CD4-positive, alpha-beta T cell treated with Interleukin-17A for 4 hours (primary cell): ENCODE results near the gene CMTM4.
"Not testable (repeated sequence)": the region's sequence is repeated elsewhere in the genome, so short reads cannot be mapped to it uniquely, and the experiment has no call there.

Experiments
- DNase-seq: peaks from one replicate; pipeline ENCODE4 v3.0.0-alpha.2; 2020; ENCODE audit warnings: mixed read lengths

CMTM4 gene

GRCh38 chr16:66703406-66704215 is 7.1 kb upstream of the CMTM4 start:
- DNase-seq = no peak

- DNase-seq = no peak
Observed at GRCh38 chr16:66701516-66701915, 5.0 kb upstream of the CMTM4 start.

DNA sequence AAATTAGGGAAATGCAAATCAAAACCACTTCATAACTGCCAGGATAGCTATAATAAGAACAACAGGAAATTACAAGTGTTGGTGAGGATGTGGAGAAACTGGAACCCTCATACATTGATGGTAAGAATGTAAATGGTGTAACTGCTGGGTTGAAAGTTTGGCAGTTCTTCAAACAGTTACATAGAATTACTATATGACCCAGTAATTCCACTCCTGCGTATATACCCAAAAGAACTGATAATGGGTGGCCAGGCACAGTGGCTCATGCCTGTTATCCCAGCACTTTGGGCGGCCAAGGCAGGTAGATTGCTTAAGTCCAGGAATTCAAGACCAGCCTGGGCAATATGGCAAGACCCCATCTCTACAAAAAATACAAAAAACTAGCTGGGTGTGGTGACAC is 4.5 kb upstream of the CMTM4 start:
- DNase-seq = no peak

GRCh38 chr16:66699898-66700297 is 3.4 kb upstream of the CMTM4 start:
- no peak for DNase-seq

DNA sequence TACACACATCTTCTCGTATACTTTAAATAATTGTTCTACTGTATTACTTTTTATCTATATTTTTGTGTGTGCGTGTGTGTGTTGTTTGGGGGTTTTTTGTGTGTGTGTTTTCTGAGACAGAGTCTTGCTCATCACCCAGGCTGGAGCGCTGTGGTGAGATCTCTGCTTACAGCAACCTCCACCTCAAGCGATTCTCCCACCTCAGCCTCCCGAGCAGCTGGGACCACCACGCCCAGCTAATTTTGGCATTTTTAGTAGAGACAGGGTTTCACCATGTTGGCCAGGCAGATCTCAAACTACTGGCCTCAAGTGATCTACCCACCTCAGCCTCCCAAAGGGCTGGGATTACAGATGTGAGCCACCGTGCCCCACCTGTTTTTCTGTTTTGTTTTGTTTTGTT is 1.5 kb upstream of the CMTM4 start:
- DNase-seq = no peak

DNA sequence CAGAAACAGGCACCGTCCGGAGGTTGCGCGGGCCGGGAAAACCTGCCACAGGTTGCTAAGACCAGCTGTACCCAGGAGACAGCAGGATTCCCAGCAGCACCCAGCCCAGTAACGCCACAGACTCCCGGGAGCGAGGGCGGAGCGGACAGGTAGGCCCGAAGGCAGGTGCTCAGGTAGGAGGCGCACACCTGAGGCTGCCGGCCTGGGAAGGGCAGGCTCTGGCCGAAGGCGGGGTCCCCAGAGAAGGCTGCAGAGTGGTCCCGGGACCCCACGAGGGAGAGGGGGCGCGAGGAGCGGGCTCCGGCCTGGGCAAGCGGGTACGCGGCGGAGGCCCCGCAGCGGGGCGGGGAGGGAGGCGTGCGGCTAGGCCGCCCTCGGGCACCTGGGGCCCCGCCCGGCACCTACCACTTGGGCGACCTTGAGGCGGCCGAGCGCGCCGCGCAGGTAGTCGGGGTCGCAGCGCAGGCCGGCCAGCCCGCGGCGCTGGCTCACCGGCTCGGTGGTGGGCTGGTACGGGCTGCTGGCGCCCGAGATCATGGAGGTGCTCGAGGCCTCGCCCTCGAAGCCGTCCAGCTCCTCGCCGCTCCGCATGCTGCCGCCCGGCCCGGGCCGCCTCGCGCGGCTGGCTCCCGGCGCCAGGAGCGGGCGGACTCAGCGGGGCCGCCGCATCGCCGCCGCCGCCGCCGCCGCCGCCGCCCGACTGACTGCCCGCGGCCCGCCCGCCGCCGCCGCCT is 441 bp downstream of the CMTM4 start:
- DNase-seq = no peak

DNA sequence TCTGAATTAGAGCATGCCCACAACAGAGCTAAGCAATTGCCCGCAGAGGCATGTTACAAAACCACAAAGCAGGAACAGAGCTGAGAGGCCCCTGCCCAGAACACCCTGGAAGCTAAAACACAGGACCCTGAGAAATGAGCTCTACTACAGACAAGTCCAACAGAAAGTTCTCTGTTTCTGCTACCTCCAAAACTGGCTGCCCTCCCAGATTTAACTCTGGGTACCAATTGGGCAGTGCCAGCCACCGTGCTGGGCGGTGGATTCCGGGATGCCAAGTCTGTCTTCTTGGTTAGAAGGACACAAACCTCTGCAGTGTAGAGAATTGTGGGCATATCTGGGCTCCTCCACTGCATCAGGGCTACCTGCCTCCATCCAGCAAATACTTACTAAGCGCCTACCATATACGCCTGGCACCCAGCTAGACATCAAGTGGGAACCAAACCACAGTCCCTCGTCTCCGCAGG is 1.0 kb downstream of the CMTM4 start:
- no peak for DNase-seq

- no peak for DNase-seq
Observed at GRCh38 chr16:66693149-66693548, 3.4 kb downstream of the CMTM4 start.

- DNase-seq = no peak
Observed at GRCh38 chr16:66692341-66692740, 4.2 kb downstream of the CMTM4 start.

DNA sequence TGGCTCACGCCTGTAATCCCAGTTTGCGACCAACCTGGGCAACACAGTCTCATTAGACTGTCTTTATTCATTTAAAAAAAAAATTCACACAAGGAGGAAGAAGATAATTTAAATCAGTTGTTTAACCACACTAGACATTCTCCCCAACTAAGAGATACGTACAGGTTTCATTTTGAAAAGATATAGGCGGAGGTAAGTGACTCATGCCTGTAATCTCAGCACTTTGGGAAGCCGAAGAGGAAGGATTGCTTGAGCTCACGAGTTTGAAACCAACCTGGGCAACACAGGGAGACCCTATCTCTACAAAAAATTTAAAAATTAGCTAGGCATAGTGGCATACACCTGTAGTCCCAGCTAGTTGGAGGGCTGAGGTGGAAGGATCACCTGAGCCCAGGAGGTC is 5.3 kb downstream of the CMTM4 start:
- DNase-seq = no peak

DNA sequence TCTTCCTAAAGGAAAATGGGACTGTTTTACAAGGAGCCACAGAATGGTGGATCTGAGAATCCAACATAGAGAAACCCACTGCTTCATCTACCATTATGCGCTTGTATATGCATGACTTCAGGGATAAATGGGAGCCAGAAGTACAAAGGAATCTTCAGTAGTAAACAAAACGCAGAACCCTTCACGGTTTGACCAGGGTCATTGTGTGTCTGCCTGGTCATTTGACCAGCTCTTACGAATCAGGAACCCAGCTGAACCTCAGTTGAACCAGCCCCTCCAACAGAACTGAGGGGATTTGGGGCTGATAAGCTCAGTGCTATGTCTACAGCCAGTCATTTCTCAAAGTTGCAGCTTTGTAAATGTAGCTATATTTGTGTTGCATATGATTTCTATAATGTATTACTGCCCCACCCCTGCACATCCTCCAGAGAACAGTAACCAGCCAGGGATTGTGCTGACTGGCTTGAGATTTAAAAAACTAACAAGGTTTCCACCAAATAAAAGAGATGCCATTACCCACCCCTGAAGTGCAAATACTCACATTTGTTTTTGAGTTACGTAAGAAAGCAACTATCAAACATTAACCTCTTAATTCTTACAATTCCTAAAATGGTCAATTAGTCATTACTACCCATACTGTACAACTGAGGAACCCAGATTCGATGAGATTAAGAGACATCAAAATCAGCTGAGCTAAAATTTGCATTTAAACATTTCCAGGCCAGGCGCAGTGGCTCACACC is 6.3 kb downstream of the CMTM4 start:
- DNase-seq = no peak

GRCh38 chr16:66689282-66689681 is 7.3 kb downstream of the CMTM4 start:
- no peak for DNase-seq

DNA sequence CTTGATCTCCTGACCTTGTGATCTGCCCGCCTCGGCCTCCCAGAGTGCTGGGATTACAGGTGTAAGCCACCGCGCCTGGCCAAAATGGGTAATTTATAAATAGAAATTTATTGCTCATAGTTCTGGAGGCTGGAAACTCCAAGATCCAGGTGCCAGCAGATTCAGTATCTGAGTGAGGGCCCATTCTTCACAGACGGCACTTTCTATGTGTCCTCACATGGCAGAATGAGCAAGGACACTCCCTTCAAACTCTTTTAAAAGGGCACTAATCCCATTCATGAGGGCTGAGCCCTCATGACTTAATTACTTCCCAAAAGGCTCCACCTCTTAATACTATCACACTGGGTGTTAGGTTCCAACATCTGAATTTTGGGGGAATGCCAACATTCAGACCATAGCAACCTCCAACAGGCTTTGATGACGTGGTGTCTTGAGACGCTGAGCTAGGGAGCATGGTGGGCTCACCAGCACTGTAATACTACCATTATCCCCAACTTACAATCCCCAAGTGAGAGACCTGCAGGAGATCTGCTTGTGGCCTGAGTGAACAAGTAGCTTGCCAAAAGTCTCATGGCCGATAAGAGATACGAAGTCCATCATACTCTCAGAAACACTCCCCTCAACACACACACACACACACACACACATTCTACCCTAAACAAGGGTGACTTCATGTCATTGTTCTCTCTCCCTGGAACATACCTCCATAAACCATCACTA is 8.5 kb downstream of the CMTM4 start:
- no peak for DNase-seq

GRCh38 chr16:66685501-66686115 is 10.9 kb downstream of the CMTM4 start:
- not testable (repeated sequence) for DNase-seq

DNA sequence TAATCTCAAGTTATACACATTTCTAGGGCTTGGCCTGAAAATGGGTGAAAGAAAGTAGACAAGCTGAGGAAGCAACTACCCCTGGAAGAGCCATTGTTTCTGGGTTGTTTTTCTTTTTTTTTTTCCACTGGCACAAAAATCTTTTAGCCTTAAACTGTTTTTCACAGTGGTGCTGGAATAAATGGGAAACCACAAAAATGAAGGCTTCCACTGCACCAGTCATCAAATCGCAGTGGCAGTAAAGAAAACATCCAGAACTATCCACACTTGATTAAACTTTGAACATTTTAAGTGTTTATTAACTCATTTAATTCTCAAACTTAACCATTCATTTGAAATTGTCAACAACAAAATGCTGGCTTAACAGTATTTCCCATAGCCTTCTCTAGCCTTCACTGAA is 14.3 kb downstream of the CMTM4 start:
- no peak for DNase-seq

DNA sequence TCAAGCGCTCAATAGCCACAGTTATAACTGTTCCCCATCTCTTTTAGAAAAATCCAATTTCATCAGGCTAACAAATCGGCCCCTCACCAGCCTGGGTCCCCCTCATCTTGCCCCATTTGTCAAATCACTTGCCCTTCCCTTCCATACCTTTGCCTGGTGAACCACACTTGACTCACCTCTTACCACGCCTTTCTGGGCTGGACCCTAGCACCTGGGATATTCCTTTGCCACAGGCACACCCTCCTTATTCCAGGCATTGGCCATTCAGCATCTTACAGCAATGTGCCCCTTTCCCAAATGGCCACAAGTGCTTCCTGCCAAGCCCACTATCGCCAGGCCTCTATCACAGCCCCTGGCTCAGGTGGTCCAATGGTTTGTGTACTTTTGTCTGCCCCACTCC is 14.9 kb downstream of the CMTM4 start:
- no peak for DNase-seq

- no peak for DNase-seq
Observed at GRCh38 chr16:66678337-66678736, 18.2 kb downstream of the CMTM4 start.

GRCh38 chr16:66677836-66678235 is 18.7 kb downstream of the CMTM4 start:
- DNase-seq = no peak

DNA sequence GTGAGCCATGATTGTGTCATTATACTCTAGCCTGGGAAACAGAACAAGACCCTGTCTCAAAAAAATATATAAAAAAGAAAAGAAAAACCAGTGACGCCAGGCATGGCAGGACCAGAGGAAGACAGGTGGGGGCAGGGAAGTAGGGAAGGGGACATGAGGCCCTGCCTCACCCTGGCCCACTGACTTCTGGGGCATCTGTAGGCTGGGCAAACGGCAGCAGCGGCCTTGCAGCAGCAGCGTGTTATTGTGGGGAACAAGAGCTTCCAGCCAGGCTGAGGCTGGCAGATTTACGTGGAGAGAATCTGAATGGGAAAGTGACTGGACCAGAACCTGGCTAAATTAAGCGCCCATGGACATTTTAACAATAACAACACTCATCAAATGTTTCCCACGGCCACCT is 19.4 kb downstream of the CMTM4 start:
- no peak for DNase-seq

DNA sequence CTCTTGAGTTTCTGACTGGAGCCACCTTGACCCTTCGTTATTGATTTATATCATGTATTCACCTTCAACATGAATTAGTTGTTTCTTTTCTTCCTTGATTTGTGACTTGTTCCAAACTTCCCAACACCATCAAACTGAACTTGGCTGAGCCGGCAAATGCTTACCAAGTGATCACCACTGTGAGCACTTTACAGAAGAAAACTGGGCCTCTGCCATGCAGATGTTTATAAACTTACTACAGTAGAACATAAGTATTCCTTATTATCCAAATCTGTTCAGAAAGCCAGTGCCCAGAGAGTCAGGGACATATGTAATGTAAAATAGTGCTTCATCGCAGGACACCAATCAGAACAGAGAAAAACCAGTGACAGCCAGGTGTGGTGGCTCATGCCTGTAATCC is 19.9 kb downstream of the CMTM4 start:
- DNase-seq = no peak

GRCh38 chr16:66673691-66674090 is 22.9 kb downstream of the CMTM4 start:
- DNase-seq = no peak

- no peak for DNase-seq
Observed at GRCh38 chr16:66670691-66671388, 25.7 kb downstream of the CMTM4 start.
